Germinal center (tissue), 1 donor: ENCODE measurements around the gene ERRFI1.
"Not testable (repeated sequence)": the region's sequence is repeated elsewhere in the genome, so short reads cannot be mapped to it uniquely, and the experiment has no call there.

ENCODE experiments used
- DNase-seq: peaks from one replicate; pipeline ENCODE4 v3.0.0; 2012; ENCODE audit warnings: mixed read lengths, low spot score

The ERRFI1 gene, protein sequence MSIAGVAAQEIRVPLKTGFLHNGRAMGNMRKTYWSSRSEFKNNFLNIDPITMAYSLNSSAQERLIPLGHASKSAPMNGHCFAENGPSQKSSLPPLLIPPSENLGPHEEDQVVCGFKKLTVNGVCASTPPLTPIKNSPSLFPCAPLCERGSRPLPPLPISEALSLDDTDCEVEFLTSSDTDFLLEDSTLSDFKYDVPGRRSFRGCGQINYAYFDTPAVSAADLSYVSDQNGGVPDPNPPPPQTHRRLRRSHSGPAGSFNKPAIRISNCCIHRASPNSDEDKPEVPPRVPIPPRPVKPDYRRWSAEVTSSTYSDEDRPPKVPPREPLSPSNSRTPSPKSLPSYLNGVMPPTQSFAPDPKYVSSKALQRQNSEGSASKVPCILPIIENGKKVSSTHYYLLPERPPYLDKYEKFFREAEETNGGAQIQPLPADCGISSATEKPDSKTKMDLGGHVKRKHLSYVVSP

DNA sequence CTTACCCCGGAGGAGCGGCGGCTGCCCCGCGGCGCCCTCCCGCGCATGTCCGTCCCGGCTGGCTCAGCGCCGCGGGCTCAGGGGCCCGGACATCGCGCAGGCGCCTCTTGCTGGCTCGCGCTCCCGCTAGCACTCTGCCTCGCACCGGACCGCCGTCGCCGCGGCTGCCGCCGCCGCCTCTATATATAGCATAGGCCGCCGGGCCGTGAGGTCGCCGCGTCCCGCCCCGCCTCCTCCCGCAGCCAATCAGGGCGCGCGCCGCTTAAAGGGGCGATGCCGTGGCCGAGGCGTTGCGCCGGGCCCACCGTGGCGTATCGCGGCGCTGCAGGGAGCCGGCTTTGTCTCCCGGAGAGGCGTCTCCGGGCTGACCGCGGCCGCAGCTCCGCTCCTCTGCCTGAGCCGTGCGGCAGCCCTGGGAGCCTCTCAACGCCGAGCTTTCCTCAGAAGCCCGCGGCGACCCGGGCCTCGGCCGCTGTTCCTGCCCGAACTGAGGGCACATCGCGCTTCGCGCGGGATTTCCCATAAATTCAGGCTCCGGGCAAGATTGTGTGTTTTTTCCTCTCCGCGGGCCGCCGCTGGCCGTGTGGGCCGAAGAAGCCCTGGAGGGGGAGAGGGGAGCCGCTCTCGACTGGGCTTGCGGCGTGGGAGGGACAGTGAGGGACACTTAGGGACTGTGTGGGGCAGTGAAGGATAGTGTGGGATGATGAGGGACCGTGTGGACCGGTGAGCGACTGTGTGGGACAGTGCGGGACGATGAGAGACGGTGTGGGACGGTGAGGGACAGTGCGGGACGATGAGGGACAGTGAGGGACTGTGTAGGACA lies at the start of gene ERRFI1:
TSS of gene ERRFI1 (minus strand) at position 157 of the 823 bp plus-strand sequence. CDS start 10,690 bp downstream, outside the sequence.
- peak; percentile 92 for DNase-seq

DNA sequence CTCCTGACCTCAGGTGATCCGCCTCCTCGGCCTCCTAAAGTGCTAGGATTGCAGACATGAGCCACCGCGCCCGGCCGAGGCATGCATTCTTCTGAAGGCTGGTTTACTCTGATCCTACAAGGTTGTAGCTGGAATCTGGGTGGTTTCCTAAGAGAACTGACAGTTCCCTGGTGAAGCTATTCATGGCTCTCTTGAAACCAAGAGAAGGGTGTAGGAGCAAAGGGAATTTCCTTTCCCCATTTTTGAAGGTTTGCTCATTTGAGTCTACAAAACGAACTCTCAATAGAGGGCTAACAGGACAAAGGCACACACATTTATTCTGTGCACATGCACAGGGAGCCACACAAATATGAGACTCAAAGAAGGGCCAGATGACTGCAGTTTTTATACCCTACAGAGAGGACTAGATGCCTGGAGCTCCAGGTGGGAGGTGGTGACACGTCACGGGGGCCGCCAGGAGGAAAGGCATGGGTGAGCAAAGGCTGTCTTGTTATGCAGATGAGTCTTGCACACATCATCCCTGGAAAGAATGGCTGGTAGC lies 49.5 kb upstream of the ERRFI1 start:
- DNase-seq: no peak

DNA sequence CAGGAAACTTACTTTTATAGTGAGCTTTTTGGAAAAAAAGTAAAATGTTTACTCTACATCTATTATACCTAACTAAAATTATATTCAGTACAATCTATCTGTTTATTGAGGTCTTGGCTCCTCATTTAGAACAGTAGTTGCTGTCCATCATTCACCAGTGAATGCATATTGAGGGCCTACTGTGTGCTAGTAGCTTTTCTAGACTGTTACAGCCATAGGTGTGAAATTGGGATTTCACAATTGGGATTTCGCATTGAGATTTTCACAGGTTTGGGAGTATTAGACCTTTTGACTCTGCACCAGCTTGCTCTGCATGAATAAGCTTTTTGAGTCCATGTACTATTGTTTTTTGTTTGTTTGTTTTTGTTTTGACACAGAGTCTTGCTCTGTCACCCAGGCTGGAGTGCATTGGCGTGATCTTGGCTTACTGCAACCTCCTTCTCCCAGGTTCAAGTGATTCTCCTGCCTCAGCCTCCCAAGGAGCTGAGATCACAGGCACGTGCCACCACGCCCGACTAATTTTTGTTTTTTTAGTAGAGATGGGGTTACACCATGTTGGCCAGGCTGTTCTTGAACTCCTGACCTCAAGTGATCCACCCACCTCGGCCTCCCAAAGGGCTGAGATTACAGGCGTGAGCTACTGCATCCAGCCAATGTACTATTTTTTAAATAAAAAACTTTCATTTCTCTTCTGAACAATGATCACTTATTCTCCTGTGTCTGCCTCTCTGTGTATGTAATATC lies 47.2 kb upstream of the ERRFI1 start:
- DNase-seq: no peak

DNA sequence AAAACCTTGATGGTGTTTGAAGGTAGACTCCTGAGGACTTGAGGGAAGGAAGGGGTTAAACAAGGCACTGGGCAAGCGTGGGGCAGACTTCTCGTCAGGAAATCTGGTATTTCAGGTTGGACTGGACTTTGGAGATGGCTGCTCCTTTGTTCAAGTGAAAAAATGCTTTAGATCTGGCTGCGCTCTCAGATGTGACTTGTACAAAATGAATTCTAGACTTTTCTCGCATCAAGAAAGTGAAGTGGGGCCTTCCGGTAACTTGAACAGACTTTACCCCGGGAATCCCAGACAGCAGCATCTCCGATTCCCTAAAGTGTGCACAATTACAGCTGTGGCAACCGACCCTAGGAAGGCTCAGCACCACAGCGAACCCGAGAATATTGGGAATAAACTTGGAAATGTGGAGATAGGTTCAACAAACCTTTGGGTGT lies 44.3 kb upstream of the ERRFI1 start:
- no peak for DNase-seq

DNA sequence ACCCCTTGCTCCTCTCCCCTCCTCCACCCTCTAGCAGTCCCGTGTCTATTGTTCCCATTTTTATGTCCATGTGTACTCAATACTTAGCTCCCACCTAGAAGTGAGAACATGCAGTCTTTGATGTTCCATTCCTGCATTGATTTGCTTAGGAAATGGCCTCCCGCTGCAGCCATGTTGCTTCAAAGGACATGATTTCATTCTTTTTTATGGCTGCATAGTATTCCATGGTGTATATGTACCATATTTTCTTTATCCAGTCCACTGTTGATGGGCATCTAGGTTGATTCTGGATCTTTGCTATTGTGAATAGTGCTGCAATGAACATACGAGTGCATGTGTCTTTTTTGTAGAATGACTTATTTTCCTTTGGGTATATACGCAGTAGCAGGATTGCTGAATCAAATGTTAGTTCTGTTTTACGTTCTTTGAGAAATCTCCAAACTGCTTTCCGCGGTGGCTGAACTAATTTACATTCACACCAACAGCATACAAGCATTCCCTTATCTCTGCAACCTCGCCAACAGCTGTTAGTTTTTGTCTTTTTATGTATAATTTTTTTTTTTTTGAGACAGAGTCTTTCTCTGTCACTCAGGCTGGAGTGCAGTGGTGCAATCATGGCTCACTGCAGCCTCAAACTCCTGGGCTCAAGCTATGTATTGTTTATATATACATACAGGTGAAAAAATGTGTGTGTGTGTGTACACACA lies 43.7 kb upstream of the ERRFI1 start:
- DNase-seq: not testable (repeated sequence)

DNA sequence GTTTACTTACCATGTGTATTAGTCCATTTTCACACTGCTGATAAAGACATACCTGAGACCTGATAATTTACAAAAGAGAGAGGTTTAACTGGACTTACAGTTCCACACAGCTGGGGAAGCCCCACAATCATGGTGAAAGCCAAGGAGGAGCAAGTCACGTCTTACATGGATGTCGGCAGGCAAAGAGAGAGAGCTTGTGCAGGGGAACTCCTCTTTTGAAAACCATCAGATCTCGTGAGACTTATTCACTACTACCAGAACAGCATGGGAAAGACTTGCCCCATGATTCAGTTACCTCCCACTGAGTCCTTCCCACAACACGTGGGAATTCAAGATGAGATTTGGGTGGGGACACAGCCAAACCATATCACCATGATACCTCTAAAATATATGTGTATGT lies 39.3 kb upstream of the ERRFI1 start:
- no peak for DNase-seq

DNA sequence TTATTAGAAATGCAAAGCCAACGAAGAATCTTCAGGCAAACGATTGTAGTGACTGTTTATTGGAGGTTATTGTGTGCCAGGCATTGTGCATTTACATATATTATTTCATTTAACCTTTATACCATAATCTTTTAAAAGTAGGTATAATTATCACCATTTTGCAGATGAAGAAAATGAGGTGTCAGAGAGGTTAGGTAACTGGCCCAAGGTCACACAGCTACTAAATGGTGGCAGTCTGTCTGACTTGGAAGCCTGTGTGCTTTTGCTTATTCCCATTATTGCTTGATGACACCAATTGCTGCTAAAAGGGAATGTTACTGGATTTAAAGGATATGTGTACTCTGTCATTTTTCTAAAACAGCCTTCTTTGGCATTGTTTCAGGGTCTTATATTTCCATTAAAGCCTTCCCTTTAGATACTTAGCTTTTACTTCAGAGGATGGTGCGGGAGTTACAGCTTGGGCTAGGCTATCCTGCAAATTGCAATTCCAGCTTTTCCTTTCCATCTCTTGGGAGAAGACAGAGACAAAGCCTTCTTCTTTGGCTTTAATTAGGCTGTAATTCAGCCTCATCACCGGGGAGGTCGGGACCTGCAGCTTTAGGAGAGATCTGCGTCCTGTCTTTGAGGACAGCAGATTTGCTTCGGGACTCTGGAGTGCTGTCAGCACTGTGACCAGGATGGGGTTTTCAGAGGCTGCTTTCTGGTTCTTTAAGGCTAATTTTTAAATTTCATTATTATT lies 37.4 kb upstream of the ERRFI1 start:
- no peak for DNase-seq

DNA sequence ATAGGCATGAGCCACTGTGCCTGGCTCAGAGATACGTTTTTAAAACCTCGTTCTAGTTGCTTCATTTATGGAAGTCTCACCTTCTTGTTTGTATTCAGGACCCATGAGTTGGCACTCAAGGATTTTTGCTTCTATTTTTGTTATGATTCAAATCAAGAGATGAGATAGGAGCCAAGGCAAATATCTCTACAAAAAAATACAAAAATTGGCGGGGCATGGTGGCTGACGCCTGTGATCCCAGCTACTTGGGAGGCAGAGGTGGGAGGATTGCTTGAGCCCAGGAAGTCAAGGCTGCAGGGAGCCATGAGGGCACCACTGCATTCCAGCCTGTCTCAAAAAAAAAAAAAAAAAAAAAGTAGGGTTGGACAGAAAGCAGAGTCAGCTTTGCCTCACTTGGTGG lies 36.8 kb upstream of the ERRFI1 start:
- no peak for DNase-seq

DNA sequence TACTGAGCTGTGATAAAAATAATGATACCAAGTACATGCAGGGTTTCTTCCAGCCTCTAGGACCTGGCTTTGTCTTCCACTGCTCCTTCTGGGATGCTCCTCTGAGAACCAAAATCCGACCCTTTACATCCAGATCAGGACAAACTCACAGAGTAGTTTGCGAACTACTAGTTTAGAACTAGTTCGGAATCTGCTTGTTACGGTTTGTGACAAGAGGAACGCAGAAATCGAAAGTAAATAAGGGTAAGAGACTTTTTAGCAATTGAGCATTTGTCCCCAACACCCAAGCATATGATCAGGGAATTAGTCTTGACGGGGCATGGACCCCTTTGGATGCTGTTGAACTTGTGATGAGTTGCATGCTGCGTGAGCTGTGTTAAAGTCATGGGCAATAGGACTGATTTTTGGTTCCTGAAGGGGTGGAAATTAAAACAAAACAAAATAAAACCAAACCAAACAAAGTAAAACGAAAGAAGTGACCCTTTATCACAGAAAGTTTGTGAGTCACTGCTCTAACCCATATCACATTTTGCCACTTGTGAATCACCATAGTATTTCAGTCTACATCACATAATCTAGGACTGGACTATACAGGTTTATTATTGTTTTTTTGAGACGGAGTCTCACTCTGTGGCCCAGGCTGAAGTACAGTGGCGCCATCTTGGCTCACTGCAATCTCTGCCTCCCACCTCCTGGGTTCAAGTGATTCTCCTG lies 35.7 kb upstream of the ERRFI1 start:
- DNase-seq: no peak

DNA sequence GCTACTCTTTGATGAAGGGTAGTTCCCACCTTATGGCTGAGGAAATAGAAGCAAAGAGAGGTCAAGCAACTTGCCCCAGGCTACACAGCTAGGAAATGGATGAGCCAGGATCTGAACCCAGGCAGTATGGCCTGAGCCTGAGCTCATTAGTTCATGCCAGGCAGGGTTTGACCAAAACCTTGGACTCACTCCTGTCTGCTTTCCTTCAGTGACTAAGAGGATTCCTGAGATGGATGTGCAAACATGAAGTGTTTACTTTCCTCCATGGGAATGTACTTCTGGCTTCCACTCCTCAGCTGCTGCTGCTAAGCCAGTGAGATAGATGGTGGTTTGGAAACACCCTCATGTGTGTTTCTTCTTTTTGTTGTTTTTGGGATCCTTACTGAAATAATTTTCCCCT lies 35.1 kb upstream of the ERRFI1 start:
- no peak for DNase-seq

DNA sequence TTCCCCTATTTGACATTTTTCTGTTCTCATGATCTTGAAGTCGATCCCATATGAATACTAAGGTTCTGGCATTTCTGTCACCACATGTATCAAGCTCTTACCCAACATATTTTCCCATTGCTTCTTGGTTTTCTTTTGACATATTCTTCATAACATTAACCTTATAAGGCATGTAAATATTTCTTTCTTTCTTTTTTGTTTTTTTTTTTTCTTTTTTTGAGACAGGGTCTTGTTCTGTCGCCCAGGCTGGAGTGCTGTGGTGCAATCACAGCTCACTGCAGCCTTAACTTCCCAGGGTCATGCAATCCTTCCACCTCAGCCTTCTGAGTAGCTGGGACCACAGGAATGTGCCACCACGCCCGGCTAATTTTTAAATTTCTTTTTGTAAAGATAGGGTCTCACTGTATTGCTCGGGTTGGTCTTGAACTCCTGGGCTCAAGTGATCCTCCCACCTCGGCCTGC lies 33.1 kb upstream of the ERRFI1 start:
- DNase-seq: no peak

DNA sequence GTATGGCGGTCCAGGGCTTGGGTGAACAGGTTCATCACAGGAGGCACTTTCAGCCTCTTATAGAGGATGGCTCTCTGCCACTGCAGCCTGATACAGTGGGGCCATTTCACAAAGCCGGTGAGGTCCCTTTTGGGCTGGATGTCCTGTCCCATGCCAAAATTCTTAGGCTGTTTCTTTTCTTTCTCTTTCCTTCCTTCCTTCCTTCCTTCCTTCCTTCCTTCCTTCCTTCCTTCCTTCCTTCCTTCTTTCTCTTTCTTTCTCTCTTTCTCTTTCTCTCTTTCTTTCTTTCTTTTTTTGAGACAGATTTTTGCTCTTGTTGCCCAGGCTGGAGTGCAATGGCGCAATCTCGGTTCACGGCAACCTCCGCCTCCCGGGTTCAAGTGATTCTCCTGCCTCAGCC lies 31.7 kb upstream of the ERRFI1 start:
- not testable (repeated sequence) for DNase-seq

DNA sequence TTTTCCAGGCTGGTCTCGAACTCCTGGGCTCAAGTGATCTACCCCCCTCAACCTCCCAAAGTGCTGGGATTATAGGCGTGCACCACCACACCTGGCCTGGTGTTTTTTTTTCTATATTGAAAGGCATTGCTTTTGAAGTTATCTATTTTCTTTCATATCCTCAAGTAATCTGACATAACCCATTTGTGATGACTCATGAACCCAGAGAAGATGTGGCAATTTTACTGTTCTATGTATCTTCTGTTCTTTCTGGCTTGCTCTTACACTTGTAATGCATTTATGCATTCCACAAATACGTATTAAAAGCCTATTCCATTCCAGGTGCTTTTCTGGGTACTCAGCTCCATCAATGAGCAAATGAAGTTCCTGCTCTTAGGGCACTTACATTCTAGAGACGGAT lies 29.9 kb upstream of the ERRFI1 start:
- DNase-seq: no peak

DNA sequence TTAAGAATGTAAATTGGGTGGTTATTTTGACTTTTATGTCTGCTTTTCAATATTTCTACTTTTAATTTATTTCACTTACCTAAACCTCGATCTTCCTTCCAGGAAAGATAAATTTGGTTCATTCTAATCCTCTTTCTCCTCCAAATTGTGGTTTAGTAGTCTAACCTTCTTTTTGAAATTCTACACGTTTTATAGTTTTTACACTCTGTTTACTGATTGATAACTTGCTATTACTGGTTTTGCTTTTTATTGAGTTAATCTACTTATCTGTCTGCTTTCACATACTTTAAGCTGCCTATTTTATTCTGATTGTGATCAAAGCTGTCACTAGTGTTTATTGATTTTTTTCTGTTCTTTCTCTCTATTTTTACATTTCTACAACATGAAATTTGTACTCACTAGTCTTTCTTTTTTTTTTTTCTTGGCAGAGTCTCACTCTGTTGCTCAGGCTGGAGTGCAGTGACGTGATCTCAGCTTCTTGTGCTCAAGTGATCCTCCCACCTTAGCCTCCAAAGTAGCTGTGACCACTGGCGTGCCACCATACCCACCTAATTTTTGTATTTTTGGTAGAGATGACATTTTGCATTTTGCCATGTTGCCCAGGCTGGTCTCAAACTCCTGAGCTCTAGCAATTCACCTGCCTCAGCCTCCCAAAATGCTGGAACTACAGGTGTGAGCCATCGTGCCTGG lies 27.9 kb upstream of the ERRFI1 start:
- DNase-seq: no peak

DNA sequence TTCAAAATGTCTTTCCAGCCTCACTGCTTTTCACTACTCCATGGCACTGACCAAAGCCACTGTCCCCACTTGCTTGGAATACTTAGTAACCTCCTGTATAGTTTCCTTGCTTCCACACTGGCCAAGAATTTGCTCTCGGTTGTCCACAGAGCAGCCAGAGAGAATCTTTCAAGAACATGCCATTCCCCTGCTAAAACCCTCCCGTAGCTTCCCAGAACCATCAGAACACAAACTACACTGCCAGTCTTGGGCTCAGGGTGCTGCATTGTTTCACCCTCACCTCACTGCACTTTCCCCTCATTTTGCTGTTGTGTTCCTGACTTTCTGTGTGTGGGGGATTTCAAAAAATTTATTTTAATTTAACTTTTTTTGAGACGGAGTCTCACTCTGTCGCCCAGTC lies 25.5 kb upstream of the ERRFI1 start:
- no peak for DNase-seq

DNA sequence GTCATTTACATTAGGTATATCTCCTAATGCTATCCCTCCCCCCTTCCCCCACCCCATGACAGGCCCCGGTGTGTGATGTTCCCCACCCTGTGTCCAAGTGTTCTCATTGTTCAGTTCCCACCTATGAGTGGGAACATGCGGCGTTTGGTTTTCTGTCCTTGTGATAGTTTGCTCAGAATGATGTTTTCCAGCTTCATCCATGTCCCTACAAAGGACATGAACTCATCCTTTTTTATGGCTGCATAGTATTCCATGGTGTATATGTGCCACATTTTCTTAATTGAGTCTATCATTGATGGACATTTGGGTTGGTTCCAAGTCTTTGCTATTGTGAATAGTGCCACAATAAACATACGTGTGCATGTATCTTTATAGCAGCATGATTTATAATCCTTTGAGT lies 23.1 kb upstream of the ERRFI1 start:
- DNase-seq: not testable (repeated sequence)

DNA sequence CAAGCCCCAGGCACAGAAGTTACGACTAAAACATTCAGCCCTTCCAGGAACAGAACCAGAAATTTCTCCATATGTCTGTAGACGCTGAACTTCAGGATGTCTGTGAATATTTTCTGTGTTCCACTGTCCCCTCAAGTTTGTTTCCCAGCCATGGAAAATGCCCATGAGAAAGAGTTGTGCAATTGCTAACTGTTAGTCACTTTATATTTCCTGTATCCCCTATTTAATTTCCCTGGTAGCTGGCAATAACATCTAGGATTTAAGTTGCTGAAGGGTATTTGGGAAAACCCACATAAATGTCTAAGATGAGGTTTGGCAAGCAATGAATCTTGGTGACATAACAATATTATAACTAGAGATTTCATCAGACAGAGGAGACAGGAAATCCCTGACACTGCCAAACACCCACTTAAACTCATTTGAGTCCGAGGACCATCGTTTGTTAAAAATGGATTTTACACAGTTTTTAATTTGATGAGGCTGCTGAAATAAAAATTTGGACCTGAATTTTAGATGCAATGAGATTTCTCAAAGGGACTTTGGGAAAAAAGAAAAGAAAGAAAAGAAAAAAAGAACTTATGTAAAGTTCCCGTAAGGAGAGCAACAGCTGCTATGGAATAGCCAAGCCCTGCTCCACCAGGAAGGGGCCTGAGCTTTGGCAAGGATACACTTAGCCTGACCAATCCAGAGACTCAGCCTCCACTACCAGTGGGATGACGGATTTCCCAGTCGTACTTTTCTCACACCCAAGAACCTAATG lies 21.8 kb upstream of the ERRFI1 start:
- no peak for DNase-seq

DNA sequence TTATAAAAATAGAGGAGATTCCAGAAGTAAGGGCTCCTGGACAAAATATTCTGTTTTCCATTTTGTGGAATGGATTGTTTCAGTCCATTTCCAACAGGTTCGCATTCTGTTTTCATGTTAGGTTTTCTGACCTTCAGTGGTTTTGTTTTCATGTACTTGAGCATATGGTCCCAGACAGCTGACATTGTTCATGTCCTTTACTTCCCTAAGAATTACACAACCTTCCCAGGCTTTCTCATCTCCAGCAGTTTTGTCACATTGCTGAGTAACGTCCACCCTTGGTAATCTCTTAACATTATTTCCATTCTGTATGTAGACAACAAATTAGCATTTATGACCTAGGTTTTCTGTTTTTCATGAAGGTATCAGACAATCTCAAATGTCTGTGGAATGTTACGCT lies 21.0 kb upstream of the ERRFI1 start:
- no peak for DNase-seq

DNA sequence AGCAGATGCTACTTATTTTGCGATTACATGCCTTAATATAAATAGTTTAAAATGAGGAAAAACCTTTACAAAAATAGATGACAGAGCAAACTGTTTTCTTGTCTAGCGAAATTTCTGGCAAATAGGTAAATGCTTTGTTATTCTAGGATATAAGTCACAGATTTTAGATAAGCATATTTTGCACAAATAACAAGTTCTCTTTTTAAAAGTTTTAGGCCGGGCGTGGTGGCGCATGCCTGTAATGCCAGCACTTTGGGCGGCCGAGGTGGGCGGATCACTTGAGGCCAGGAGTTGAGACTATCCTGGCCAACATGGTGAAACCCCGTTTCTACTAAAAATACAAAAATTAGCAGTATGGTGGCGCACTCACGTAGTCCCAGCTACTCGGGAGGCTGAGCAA lies 20.3 kb upstream of the ERRFI1 start:
- no peak for DNase-seq
